Dermis blood vessel endothelial cell (primary cell): ENCODE results near the gene UGGT2. TPM values are rescaled to one million over a fixed set of nuclear protein-coding genes. Genes with fewer than 3 reads are reported as not detected.
"Not testable (repeated sequence)": the region's sequence is repeated elsewhere in the genome, so short reads cannot be mapped to it uniquely, and the experiment has no call there.

ENCODE experiments used
- DNase-seq: peaks from one replicate; pipeline ENCODE4 v3.0.0; 2010
- total RNA-seq: library from RNA; depleted of rRNA; stranded (reverse); fragments of >200 nt; gene quantifications from 2 replicates; pipeline ENCODE4 v1.2.3, GENCODE V29; 2014

The UGGT2 gene
- total RNA-seq, 1 donor from 2014 or later: 32.8 TPM

DNA sequence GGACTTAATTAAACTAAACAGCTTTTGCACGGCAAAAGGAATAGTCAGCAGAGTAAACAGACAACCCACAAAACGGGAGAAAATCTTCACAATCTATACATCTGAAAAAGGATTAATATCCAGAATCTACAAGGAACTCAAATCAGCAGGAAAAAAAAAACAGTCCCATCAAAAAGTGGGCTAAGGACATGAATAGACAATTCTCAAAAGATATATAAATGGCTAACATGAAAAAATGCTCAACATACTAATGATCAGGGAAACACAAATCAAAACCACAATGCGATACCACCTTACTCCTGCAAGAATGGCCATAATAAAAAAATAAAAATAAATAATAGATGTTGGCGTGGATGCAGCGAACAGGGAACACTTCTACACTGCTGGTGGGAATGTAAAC, 1.7 kb downstream of the UGGT2 start:
- not testable (repeated sequence) for DNase-seq

DNA sequence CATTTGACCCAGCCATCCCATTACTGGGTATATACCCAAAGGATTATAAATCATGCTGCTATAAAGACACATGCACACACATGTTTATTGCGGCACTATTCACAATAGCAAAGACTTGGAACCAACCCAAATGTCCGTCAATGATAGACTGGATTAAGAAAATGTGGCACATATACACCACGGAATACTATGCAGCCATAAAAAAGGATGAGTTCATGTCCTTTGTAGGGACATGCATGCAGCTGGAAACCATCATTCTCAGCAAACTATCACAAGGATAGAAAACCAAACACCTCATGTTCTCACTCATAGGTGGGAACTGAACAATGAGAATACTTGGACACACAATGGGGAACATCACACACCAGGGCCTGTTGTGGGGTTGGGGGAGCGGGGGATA, 2.2 kb downstream of the UGGT2 start:
- not testable (repeated sequence) for DNase-seq

DNA sequence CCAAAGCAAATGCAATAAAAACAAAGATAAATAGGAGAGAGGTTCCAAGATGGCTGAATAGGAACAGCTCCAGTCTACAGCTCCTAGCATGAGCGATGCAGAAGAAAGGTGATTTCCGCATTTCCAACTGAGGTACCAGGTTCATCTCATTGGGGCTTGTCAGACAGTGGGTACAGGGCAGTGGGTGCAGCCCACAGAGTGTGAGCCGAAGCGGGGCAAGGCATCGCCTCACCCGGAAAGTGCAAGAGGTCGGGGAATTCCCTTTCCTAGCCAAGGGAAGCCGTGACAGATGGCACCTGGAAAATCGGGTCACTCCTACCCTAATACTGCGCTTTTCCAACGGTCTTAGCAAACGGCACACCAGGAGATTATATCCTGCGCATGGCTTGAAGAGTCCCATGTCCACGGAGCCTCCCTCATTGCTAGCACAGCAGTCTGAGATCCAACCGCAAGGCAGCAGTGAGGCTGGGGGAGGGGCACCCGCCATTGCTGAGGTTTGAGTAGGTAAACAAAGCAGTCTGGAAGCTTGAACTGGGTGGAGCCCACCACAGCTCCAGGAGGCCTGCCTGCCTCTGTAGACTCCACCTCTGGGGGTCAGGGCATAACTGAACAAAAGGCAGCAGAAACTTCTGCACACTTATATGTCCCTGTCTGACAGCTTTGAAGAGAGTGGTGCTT, 6.6 kb downstream of the UGGT2 start:
- not testable (repeated sequence) for DNase-seq

DNA sequence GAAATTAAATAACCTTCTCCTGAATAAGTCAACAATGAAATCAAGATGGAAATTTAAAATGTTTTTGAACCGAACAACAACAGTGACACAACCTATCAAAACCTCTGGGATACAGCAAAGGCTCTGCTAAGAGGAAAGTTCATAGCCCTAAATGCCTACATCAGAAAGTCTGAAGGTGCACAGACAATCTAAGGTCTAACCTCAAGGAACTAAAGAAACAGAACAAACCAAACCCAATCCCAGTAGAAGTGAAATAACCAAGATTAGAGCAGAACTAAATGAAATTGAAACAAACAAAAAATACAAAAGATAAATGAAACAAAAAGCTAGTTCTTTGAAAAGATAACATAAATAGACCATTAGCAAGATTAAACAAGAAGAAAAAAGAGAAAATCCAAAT, 9.0 kb downstream of the UGGT2 start:
- DNase-seq: no peak

DNA sequence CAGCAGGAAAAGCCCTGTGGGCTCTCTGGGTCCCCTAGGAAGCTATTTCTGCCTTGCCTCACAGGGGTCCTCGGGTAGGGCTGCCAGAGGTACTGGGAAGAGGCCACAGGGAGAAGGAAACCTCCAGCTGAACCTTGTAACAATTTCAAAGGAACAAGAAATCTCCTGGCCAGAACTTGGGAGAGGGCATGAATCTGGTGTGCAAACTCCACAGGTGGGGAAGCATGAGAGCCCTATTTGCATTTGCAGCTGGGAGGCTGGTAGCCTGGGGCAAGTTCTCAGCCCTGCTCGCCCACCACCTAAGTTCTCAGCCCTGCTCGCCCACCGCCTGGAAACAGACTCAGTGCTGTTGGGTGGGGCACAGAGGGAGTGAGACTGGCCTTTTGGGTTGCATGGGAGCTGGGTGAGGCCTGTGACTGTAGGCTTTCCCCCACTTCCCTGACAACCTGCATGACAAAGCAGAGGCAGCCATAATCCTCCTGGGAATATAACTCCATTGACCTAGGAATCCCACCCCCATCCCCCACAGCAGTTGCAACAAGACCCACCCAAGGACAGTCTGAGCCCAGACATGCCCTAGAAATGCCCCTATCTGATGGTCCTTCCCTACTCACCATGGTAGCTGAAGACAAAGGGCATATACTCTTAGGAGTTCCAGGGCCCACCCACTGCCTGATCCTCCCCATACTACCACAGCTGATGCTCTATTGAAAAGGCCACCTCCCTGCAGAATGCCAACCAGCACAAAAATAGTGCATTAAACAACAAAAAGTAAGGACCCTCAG, 11.7 kb downstream of the UGGT2 start:
- DNase-seq: no peak

DNA sequence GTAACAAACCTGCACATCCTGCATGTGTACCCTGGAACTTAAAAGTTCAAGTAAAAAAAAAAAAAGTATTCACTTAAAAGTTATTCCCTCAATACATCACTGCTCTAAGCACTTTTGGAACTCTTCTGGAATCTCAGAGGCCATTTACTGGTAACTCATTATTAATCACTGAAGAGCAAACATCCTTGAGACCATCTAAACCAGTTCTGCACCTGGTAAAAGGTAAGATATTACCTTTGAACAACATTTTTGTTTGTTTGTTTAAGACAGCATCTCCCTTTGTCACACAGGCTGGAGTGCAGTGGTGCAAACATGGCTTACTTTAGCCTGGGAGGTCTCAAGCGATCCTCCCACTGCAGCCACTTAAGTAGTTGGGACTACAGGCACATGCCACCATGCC, 16.7 kb downstream of the UGGT2 start:
- no peak for DNase-seq

DNA sequence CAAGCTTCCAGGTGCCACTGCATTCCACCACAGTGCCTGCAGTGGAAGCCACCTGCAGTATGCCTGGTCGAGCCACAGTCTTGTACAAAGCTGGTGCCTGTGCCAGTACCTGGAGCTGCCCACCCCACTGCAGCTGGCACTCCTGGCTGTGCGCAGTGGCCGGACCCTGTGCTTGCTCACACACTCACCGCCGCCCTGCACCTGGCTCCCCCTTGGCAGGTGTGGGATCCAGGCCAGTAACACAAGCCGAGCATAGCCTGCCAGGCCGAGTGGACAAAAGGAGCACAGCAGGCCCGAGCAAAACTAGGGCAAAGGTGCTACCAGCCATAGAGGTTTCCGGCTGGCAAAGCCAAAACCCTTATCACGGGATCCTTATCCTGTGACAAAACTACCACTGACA, 18.5 kb downstream of the UGGT2 start:
- no peak for DNase-seq

DNA sequence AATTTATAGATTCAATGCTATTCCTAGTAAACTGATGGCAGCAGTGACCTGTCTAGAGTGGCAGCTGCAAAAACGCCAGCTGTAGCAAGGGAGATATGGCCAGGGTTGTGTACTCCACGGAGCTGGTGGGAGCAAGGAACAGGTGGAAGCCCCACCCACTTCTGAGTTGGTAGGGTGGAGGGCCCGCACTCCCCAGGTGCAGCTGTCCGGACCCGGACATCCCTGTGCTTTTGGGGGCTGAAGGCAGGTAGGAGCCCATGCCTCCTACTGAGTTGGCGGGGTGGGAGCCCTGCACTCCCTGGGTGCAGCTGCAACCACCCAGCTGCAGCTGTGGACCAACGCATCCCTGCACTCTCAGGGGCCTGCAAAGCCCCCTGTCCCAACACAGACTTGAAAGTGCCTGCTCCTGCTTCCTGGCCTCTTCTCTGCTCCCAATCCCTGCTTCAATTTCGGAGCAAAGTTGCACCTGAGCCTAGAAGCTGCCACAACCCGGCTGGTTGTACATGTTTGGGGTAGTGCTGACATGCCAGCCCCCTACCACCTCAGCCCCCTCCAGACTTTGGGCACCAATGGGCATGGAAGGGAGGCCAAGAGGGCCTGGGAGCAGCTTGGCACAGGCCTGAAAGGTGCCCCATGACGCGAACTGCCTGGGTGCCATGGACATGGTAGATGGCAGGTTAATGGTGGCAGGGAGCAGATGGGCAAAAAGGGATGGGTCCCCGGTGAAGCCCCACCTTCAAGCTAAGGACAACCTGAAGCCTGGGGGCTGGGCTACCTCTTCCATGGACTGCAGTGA, 19.8 kb downstream of the UGGT2 start:
- DNase-seq: no peak

DNA sequence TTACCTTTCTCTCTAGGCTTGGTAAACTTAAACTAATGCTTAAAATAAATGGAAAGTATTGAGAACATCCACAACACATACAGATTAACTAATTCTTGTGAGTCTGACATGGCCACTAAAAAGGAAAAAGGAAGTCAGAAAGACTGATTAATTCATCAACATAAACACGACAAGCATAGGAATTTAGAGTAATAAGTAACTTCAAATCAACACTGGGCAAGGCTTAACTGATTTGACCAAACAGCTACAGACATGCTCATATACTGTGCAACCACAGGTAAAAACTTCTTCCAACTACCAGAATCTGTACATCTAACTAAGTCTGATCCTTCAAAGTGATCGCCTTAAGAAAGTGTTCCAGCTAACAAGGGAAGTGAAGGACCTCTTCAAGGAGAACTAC, 20.5 kb downstream of the UGGT2 start:
- DNase-seq: no peak

DNA sequence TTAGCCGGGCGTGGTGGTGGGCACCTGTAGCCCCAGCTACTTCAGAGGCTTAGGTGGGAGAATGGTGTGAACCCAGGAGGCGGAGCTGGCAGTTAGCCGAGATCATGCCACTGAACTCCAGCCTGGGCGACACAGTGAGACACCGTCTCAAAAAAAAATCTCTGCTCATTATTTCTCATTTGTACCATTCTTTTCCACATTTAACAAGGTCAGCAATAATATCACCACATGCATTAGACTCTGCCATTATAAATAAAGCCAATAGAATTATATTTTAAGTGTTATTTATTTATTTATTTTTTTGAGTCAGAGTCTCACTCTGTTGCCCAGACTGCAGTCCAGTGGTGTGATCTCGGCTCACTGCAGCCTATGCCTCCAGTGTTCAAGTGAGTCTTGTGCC, 24.2 kb downstream of the UGGT2 start:
- DNase-seq: no peak

DNA sequence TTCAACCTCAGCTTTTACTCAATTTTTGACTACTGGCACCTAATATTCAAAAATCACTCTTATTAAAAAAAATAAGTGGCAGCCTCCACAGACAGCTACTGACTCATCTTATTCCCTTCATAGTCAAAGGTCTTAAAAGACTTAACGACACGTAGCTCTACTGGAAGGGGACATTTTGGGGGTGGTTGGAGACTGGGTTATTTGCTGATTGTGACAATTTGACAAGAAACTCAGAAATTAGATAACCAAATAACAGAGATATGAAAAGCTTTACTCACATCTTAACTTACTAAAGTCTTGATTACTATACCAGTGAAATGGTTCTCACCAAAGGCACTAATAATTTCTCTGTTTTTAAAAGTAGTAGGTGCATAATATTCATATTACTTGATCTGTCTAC, 25.7 kb downstream of the UGGT2 start:
- no peak for DNase-seq

DNA sequence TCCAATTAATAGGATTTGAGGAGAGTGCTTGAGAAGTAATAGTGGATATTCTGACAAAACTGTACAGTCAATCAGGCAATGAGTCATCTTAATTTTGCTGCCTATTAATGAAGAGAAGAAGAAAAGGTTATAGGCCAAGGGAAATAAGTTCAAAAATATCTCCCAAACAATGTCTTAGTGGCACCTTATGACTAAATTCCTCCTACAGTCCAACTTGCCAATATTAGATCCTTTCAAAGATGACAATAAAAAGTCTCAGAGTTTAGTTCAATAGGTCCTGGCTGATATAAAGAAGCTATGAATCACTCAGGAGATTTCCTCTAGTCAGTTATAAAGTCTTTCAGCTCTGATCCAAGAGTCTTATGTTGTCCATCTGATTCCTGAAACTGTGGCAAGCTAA, 27.9 kb downstream of the UGGT2 start:
- DNase-seq: peak; percentile 73

DNA sequence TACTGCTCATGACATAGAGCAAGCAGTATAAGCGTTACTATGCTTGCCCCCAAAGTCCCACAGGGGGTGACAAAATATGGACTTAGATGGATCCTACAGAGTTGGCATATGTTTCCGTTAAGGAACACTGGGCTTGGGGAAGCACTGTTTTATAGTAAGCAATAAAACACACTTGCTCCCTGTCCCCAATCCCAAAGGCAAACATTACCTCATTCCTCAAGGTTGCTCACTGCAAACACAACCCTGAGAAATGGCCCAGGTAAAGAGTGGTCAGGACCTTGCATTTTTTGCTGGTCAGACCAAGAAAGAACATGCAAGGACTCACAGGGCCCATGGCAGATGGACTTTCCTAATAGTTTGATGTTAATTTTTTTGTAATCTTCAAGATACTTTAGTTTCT, 32.3 kb downstream of the UGGT2 start:
- DNase-seq: no peak

DNA sequence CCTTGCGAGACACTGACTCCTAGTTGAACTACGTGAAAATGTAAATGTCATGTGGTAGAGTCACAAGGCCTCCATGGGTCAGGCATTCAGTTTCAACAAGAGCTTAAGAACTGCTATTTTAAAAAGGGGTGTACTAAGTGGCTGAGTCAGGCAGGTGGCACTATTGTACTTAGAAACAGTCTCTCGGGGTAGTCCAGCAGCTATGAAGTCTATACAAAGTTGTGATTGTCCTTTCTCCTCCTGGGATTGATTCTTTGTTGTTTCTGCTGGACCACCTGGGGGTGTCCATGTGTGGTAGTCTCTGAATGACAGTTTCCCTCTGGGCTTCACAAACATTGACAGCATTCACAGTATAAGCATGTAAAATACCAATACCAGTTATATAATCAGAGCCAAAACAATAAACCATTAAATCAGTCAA, 33.0 kb downstream of the UGGT2 start:
- DNase-seq: peak; percentile 88

DNA sequence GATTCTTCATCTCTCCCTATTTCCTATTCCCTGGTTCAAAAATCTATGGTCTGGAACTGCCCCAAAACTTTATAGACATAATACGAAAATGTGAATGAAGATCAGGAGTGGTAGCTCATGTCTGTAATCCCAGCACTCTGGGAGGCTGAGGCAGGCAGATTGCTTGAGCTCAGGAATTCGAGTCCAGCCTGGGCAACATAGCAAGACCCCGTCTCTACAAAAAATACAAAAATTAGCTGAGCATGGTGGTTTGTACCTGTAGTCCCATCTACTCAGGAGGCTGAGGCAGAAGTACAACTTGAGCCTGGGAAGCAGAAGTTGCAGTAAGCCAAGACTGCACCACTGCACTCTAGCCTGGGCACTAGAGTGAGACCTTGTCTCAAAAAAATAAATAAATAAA, 35.1 kb downstream of the UGGT2 start:
- no peak for DNase-seq

DNA sequence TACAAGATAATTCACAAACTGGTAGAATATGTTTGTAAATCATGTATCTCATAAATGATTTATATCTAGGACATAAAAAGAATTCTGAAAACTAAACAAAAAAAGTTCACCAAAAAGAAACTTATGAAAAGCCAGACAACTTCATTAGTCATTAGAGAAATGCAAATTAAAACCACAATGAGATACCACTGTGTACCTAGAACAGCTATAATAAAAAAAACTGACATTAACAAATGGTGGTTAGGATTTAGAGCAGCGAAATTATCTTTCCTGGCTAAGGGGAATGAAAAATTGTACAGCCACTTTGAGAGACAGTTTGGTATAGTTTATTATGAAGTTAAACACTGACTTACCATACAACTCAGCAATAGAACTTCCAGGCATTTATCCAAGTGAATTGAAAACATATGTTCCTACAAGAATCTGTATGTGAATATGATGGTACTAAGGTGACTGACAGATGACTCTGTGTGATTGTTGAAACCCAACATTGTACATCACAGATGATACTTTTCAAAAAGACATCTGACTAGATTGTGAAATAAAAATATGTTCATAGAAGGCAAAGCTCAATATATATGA, 41.8 kb downstream of the UGGT2 start:
- DNase-seq: no peak

DNA sequence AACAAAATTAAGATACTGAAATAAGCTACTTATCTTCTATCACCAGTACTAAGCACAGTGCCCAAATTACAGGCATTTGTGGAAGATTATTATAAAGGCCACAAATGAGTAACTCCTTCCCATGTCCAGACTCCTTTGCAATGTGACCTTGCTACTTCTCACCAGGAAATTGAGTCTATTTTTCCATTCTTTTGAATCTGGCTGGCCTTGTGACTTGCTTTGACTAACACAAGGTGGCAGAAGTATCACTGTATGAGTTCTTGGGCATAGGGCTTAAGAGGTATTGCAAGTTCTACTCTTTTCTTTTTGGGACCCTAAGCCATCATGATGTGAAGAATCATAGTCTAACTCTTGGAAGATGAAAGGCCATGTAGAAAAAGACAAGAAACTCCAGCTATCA, 49.9 kb downstream of the UGGT2 start:
- DNase-seq: peak; percentile 53

DNA sequence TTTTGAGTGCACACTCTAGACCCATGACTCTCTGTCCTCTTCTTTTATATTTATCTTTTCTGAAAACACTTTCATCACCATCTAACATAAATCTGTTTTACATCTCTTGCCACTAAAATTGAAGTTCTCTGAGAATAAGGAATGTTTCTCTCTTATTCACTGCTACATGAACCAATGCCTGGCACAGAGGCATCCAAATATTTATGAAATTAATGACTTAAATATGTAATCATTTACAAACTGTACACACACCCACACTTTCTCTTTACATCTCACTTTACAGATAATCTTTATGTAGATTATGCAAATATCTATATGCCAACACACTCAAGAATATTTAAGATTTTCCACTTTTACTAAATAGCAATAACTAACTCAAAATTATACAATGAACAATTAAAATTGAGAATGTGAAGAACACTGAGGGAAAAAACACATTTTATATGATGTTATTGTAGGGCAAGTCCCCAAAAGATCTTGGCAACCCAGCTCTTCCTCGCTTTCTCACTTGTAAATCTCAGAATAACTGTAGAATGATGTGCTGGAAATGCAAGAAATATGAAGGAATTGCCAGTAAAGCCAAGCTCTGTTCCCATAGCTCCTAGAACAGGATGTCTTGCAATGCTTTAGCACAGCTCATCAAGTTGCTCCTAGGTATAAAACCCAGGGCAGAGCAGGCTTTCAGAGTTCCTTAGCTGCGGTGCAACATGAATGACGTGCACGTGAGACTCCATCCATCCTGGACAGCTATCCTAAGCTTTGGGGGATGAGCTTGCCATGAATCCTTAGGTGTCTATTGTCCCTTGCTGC, 50.7 kb downstream of the UGGT2 start:
- no peak for DNase-seq

DNA sequence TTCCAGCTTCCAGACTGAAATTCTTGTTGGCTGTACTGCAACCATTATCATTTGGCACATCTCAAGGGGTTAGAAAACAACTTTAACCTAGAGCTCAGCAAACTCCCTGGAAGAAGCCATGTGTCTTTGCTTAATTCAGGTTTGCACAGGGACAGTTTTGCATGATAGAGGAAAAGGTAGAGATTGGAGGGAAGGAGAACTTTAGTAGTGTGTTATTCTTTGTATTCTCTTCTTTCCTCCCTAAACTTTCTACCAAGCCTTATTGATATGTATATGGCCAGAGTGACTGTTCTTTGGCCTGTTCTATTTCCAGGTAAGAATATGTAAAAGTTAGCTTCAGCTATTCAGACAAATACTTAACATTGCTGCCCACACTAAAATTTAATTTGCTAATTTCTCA, 53.1 kb downstream of the UGGT2 start:
- no peak for DNase-seq

DNA sequence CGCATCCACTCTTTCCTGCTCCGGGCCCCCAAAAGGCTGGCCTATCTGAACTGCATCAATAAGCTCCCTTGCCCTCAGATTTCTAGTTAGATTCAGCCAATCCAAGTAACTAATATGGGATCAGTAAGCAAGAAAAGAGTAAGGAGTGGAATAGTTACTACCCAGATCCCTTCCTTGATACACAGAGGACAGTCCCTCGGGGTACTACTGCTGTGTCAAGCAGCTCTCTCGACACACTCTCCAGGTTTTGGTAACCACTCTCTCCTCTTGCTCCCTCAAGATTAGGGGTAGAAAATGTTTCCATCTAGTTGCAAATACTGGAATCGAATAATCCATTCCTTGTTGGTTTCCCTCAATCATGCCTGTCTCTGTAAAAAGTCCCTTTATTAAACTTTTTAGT, 65.4 kb downstream of the UGGT2 start:
- no peak for DNase-seq

DNA sequence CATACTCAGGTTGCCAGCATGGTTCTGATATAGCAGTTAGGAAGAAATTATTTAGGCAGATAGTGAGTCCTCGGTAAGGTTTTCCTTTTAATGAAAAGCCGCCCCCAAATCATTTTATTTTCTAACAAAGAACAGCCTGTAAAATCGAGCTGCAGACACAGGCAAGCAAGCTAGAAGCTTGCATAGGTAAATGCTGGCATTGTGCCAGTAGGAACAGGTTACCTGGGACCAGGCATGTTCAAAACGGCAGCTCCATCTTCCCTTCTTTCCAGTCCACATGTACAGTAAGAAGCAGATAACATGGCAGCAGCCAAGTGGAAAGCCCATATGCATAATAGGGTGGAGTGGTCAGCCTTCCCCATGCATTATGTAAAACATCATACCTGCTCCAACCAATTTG, 71.1 kb downstream of the UGGT2 start:
- DNase-seq: no peak

DNA sequence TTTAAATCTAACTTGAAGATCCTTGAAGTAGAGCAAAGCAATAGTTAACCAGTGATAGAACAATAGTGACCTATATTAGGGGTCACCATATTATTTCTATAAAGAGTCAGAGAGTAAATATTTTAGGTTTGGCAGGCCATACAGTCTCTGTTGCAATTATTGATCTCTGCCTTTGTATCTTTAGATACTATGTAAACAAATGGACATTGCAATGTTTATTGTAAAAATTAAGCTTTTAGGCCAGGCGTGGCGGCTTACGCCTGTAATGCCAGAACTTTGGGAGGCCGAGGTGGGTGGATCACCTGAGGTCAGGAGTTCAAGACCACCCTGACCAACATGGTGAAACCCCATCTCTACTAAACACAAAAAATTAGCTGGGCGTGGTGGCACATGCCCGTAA, 80.5 kb downstream of the UGGT2 start:
- not testable (repeated sequence) for DNase-seq
